ENCODE data around the gene SNTA1. TPM values are rescaled to one million over a fixed set of nuclear protein-coding genes. Genes with fewer than 3 reads are reported as not detected.

SNTA1 gene
- total RNA-seq, 2 donors from 2014 or later = 19.8 to 22.6 TPM

- Histone ChIP-seq H3K27ac (no peak overlapping the region), H3K4me1 (no peaks in the 10 kb centered on the region), H3K4me3 (no peak overlapping the region), H3K9me3 (no peaks in the 10 kb centered on the region), H3K27me3 (no peaks in the 10 kb centered on the region), H3K36me3 (replicated peaks in 1 of 2; ENCODE audit: insufficient read depth in 1 of 2, low read depth in 2 of 2) (peaks cover 0 to 18% of the 10 kb centered on the region in 2 donors)
- no peak for ATAC-seq
- no peak for DNase-seq
- intact Hi-C loops (cut with DNase I) = no loop called here
- 100% methylated on average over 1 of the region's 1 CpG for WGBS, 2 donors
- TF ChIP-seq POLR2A (IDR thresholded peaks at IDR 0.05) (no peak), CTCF (IDR thresholded peaks at IDR 0.05) (no peak)
These were observed 56.9 kb downstream of the SNTA1 start for GRCh38 chr20:33386673-33387072.

GRCh38 chr20:33377366-33377765, 66.2 kb downstream of the SNTA1 start:
- 97 to 100% methylated on average over 2 of the region's 2 CpGs for WGBS, 2 donors
- H3K27me3 ChIP-seq = no peaks in the 10 kb centered on the region
- intact Hi-C loops (cut with DNase I) = no loop called here
- TF ChIP-seq CTCF (IDR thresholded peaks at IDR 0.05) = no peak
- TF ChIP-seq POLR2A (IDR thresholded peaks at IDR 0.05) = no peak
- H3K4me3 ChIP-seq = no peak overlapping the region
- H3K9me3 ChIP-seq = no peaks in the 10 kb centered on the region
- no peaks in the 10 kb centered on the region for H3K4me1 ChIP-seq
- peaks cover 0 to 15% of the 10 kb centered on the region in 2 donors for H3K36me3 ChIP-seq (replicated peaks in 1 of 2; ENCODE audit: insufficient read depth in 1 of 2, low read depth in 2 of 2)
- no peak for ATAC-seq
- DNase-seq = no peak
- H3K27ac ChIP-seq = no peak overlapping the region

- Histone ChIP-seq H3K27me3 (no peaks in the 10 kb centered on the region), H3K9me3 (no peaks in the 10 kb centered on the region), H3K4me3 (no peak overlapping the region), H3K4me1 (no peaks in the 10 kb centered on the region), H3K36me3 (replicated peaks in 1 of 2; ENCODE audit: insufficient read depth in 1 of 2, low read depth in 2 of 2) (peaks cover 0 to 9% of the 10 kb centered on the region in 2 donors), H3K27ac (no peak overlapping the region)
- ATAC-seq = peak; percentile 30
- 89 to 95% methylated on average over 4 of the region's 4 CpGs for WGBS, 2 donors
- peak in 3 of 4 donors; percentile 16 to 45 (median 43) for DNase-seq
- intact Hi-C loops (cut with DNase I) = no loop called here
- TF ChIP-seq CTCF (IDR thresholded peaks at IDR 0.05) (no peak), POLR2A (IDR thresholded peaks at IDR 0.05) (no peak)
These were observed 69.6 kb downstream of the SNTA1 start for GRCh38 chr20:33373735-33374605.

- no peaks in the 10 kb centered on the region for H3K9me3 ChIP-seq
- intact Hi-C loops (cut with DNase I) = no loop called here
- no peak for DNase-seq
- no peaks in the 10 kb centered on the region for H3K4me1 ChIP-seq
- no peaks in the 10 kb centered on the region for H3K27me3 ChIP-seq
- ATAC-seq = no peak
- H3K27ac ChIP-seq = no peak overlapping the region
- H3K4me3 ChIP-seq = no peak overlapping the region
- TF ChIP-seq CTCF (IDR thresholded peaks at IDR 0.05) (no peak), POLR2A (IDR thresholded peaks at IDR 0.05) (no peak)
- 72 to 98% methylated on average over 4 of the region's 4 CpGs for WGBS, 2 donors
- H3K36me3 ChIP-seq (replicated peaks in 1 of 2; ENCODE audit: insufficient read depth in 1 of 2, low read depth in 2 of 2) = peaks cover 0 to 8% of the 10 kb centered on the region in 2 donors
These were observed 70.5 kb downstream of the SNTA1 start for GRCh38 chr20:33372993-33373441.
